GM18861 (cell line): ENCODE measurements around the gene WDR82.

Source experiments
- ATAC-seq: cut with Tn5 transposase; IDR thresholded peaks from one replicate; pipeline ENCODE4 v1.9.1; 2021; ENCODE audit not compliant: unreplicated experiment

WDR82 gene

DNA sequence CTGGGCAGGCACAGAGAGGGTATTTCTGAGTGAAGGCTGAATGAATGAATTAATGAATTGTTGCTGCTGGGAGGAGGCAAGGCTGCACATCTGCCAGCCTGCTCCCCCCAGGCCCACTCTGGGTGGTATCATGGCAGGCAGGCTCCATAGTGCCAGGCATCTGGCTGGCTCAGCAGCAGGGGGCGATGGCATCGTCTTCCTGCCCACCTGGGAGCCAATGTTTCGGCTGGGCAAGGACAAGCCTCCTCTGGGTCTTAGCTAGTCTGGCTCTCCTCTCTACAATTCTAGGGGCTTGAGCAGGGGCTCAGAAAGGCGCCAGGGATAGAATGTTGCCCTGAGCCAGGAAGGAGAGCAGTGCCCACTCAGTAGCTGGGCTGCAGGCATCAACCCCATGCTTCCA, 51.3 kb downstream of the WDR82 start:
- no peak for ATAC-seq

GRCh38 chr3:52226229-52226817, 52.1 kb downstream of the WDR82 start:
- ATAC-seq: no peak

GRCh38 chr3:52225452-52226228, 52.8 kb downstream of the WDR82 start, which contains the start of gene TLR9:
TSS of gene TLR9 (minus strand) at chr3:52225645. CDS start at chr3:52225529, 116 bp downstream.
- ATAC-seq: peak; percentile 74

DNA sequence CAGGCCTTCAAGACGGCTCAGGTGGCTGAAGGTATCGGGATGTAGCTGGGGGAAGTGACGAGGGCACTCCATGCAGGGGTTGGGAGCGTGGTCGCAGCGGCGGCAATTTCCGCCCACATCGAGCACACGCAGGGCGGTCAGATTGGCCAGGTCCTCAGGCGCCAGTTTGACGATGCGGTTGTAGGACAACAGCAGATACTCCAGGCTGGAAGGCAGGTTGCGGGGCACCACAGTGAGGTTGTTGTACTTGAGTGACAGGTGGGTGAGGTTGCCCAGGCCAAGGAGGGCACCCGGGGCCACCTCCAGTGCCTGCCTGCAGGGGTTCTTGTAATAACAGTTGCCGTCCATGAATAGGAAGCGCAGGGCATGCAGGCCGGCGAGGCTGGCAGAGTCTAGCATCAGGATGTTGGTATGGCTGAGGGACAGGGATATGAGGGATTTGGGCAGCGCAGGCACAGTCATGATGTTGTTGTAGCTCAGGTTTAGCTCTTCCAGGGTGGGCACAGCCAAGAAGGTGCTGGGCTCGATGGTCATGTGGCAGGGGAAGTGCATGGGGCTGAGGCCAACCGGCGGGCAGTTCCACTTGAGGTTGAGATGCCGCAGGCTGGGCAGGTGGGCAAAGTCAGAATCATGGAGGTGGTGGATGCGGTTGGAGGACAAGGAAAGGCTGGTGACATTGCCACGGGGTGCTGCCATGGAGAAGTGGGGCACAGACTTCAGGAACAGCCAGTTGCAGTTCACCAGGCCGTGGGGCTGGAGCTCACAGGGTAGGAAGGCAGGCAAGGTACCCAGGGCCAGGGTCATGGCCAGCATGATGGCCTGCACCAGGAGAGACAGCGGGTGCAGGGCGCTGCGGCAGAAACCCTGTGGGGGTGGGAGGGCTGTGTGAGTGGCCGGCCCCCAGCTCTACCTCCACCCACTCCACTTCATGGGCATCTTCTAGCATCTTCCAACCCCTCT, 54.7 kb downstream of the WDR82 start:
- no peak for ATAC-seq

DNA sequence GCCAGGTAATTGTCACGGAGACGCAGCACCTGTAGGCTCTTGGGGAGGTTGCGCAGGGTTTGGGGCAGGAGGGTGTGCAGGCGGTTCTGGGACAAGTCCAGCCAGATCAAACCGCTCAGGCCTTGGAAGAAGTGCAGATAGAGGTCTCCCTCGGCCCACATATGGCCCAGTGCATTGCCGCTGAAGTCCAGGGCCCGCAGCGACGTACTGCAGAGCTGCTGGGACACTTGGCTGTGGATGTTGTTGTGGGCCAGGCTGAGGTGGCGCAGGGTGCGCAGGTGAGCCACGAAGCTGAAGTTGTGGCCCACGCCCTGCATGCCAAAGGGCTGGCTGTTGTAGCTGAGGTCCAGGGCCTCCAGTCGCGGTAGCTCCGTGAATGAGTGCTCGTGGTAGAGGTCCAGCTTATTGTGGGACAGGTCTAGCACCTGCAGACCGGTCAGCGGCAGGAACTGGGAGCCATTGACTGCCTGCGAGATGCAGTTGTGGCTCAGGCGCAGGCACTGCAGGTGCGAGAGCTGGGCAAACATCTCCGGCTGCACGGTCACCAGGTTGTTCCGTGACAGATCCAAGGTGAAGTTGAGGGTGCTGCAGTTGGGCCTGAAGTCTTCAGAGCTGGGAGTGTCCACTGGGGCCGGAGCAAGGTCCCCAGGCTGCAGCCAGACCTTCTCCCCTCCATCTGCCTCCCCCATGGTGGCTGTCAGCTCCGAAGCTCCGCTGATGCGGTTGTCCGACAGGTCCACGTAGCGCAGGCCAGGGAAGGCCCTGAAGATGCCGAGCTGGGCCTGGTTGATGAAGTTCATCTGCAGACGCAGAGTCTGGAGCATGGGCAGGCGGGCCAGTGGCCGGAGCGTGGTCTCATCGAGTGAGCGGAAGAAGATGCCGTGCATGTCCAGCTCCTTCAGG, 55.9 kb downstream of the WDR82 start:
- no peak for ATAC-seq

DNA sequence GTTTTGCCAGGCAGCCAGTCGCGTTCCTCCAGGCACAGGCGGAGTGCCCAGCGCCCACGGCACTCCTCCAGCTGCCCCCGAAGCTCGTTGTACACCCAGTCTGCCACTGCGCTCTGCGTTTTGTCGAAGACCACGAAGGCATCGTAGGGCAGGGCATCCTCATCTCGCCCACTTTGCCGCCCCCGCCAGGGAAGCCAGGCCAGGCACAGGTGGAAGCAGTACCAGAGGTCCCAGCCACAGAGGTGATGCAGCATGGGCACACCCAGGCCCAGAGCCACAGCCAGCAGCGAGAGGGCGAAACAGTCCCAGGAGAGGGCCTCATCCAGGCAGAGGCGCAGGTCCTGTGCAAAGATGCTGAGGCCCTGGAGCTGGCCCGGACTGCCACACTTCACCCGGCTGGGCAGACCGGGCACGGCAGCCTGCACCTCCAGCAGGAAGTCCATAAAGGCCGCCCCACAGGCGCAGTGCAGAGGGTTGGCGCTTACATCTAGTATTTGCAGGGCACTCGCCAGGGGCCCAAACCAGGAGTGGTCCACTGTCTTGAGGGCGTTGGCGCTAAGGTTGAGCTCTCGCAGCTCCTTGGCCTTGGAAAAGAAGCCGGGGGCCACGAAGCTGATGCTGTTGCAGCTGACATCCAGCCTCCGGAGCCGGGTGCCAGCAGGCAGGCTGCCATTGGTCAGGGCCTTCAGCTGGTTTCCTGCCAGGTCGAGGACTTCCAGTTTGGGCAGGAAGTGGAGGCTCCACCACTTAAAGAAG, 56.7 kb downstream of the WDR82 start:
- ATAC-seq: no peak

DNA sequence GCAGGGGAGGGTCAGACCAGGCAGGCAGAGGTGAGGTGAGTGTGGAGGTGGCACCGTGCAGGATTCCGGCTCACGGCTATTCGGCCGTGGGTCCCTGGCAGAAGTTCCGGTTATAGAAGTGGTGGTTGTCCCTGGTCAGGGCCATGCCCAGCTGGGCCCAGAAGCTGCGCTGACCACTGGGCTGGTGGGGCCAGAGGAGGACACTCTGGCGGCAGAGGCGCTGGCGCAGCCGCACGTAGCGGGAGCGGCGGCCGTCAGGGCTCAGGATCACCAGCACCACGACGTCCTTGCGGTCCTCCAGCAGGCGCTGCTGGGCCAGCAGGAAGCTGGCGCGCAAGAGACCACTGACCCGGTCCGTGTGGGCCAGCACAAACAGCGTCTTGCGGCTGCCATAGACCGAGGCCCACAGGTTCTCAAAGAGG, 57.3 kb downstream of the WDR82 start:
- no peak for ATAC-seq

GRCh38 chr3:52220380-52221026, 57.9 kb downstream of the WDR82 start:
- ATAC-seq: peak; percentile 56

- no peak for ATAC-seq
These were observed 59.4 kb downstream of the WDR82 start for GRCh38 chr3:52218937-52219650.

DNA sequence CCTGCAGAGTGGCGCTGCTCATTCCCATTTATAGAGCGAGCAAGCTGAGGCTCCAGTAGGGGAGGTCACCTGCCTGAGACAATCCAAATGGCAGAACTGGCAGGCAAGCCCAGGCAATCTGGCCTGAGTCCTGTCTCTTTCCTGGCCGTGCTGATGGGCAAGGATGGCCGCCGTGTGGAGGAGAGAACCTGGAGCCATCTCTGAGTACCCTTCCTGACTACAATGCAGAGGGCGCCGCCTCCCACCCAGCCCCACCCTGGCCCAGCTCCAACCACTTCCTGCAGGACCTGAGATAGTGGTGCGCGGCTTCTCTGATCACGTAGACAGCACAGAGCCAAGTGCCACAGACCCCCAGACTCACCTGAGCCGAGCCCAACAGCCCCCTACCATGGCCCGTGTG, 60.0 kb downstream of the WDR82 start:
- no peak for ATAC-seq

DNA sequence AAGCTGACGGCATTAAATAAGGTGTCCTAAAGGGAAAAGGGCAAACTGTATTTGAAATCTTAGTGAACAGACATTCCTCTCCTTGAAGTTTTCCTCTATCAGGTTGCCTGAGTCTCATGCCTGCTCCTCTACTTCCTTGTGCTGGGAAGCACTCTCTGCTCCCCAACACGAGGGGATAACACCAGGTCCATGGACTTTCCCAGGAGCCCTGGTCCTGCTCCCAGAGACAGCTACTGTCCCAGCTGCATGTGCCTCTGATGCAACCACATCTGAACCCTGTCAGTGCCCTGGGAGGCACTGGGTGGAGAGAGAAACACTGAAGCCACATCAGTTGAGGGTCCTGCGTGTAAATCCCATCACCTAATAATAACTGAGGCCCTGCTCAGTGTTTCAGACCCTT, 60.4 kb downstream of the WDR82 start:
- no peak for ATAC-seq

DNA sequence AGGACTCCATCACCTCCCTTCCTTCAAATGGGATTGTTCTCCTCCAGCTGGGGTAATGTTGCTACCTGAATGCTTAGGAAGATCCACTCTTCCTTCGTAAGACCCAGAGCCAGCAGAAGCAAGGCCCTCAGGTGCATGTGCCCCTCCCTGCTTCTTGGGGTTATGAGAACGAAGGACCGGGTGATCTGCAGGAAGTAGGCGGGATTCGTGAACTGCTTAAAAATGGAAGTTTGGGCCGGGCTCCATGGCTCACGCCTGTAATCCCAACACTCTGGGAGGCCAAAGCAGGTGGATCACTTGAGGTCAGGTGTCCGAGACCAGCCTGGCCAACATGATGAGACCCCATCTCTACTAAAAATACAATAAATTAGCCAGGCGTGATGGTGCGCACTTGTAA, 61.0 kb downstream of the WDR82 start:
- ATAC-seq: no peak

GRCh38 chr3:52216585-52217408, 61.7 kb downstream of the WDR82 start:
- ATAC-seq: no peak

DNA sequence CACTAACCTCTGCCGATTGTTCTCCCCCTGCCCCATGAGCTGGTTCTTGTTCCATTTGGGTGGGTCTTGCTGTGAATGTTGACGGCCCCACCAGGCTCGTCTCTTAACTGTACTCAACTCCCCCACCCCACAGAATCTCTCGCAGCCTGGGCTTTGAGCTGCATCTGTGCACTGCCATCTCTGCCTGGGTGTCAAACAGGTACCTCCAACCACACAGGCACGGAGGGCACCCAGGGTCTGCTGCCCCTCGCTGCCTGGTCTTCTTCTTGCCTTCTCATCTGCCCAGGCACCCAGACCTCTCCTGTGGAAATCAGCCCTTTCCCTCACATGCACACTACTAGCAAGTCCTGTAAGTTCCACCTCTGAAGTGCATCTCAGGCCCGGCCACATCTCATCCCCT, 63.1 kb downstream of the WDR82 start:
- ATAC-seq: no peak

- ATAC-seq: no peak
These were observed 64.5 kb downstream of the WDR82 start for GRCh38 chr3:52213901-52214300.

DNA sequence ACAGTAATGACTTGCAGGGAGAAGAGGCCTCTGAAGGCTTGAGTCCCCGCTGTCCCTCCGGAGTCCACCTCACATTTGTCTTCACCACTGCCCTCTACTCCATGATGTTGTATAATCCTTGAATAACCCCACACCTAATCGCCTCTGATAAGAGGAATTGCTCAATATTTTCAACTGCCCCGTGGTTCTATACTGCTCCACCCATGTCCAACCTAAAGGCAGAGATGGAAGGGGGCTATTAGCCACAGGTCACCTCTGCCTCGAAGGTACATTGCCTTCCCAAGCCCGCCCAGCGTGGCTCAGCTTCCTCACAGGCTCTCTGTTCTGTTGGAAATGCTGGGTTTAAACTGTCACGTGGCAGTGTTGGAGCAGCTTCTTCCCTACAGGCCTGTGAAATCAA, 65.4 kb downstream of the WDR82 start:
- ATAC-seq: no peak

GRCh38 chr3:52211268-52211891, 67.1 kb downstream of the WDR82 start:
- no peak for ATAC-seq
